GM10248 (cell line): ENCODE data around the gene ACACA.

Experiments used
- CTCF ChIA-PET: fragments of 300-600 bp; sonication (Branson Sonifier 250); formaldehyde crosslinking; extraction: SDS; loops from one replicate; lab custom pipeline; 2021; ENCODE audit warnings: antibody characterized with exemption; lab: Yijun Ruan, JAX
- POLR2A ChIA-PET: fragments of 350-650 bp; sonication (Branson Sonifier 250); formaldehyde crosslinking; extraction: SDS; loops from one replicate; lab custom pipeline; 2020; ENCODE audit warnings: antibody characterized with exemption; lab: Yijun Ruan, JAX
- DNase-seq: peaks from one replicate; pipeline ENCODE4 v3.0.0; 2012; ENCODE audit errors: extremely low spot score
- TF ChIP-seq, protein P1 (sequence below): IDR thresholded peaks from 2 replicates; pipeline ENCODE4 v1.5.1; 2012; ENCODE audit warnings: mild to moderate bottlenecking, low read depth; ENCODE audit errors: extremely low read depth, missing control alignments, control extremely low read depth

Gene ACACA

GRCh38 chr17:37121616-37122015 lies 285.0 kb downstream of the ACACA start:
- no peak for DNase-seq
- TF ChIP-seq, protein P1, sequence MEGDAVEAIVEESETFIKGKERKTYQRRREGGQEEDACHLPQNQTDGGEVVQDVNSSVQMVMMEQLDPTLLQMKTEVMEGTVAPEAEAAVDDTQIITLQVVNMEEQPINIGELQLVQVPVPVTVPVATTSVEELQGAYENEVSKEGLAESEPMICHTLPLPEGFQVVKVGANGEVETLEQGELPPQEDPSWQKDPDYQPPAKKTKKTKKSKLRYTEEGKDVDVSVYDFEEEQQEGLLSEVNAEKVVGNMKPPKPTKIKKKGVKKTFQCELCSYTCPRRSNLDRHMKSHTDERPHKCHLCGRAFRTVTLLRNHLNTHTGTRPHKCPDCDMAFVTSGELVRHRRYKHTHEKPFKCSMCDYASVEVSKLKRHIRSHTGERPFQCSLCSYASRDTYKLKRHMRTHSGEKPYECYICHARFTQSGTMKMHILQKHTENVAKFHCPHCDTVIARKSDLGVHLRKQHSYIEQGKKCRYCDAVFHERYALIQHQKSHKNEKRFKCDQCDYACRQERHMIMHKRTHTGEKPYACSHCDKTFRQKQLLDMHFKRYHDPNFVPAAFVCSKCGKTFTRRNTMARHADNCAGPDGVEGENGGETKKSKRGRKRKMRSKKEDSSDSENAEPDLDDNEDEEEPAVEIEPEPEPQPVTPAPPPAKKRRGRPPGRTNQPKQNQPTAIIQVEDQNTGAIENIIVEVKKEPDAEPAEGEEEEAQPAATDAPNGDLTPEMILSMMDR: no peak
- POLR2A ChIA-PET: no interaction called here
- CTCF ChIA-PET: interaction anchor here (1.8 to 2.0 kb wide), 2 partner anchors 15 to 17 kb away, joined by 5 to 6 read pairs; no protein-coding TSS in a partner anchor

GRCh38 chr17:37118366-37119137 lies 288.1 kb downstream of the ACACA start:
- no peak for DNase-seq
- ChIA-PET POLR2A (no interaction called here), CTCF (interaction anchor here (1.1 to 1.2 kb wide), 2 partner anchors 24 to 490 kb away, joined by 3 read pairs; no protein-coding TSS in a partner anchor)
- TF ChIP-seq, protein P1: no peak

DNA sequence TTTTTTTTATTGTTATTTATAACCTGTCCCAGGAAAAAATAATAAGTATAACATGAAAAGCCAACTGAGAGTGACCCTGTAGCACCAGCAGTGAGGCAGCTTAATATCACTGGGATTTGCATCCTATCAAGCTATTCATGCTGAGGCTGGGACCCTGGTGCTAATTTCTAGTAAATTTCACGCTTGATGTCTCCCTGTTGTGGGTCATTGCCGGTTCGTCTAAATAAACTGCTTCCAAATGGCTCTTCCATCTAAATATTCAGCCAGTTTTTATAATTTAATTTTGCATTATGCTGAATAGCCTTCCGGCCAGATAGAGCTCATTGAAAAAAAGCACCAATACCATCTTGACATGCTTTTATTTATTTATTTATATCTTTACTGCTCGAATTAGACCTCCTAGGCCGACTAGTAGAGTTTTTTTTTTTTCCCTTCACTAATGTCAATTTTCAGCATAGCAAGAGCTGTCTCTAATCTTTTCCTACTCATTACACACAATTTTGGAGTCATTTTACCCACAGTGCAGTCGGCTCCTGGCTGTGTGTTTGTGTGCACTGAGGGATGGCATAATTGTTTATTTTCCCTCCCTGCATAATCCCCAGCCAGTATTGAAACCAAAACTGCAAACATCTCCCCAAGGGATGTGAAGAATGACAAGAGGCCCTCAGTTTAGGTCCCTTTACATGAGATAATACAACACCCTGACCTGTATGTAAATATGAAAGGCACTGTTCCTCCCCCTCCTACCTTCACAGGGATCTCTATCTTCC lies 289.1 kb downstream of the ACACA start:
- TF ChIP-seq, protein P1: no peak
- POLR2A ChIA-PET: interaction anchor here (0.7 kb wide), 1 partner anchor 281 kb away, joined by 3 read pairs; no protein-coding TSS in a partner anchor
- no peak for DNase-seq
- CTCF ChIA-PET: interaction anchor here (1.1 to 1.2 kb wide), 3 partner anchors 22 to 489 kb away, joined by 3 read pairs; no protein-coding TSS in a partner anchor

DNA sequence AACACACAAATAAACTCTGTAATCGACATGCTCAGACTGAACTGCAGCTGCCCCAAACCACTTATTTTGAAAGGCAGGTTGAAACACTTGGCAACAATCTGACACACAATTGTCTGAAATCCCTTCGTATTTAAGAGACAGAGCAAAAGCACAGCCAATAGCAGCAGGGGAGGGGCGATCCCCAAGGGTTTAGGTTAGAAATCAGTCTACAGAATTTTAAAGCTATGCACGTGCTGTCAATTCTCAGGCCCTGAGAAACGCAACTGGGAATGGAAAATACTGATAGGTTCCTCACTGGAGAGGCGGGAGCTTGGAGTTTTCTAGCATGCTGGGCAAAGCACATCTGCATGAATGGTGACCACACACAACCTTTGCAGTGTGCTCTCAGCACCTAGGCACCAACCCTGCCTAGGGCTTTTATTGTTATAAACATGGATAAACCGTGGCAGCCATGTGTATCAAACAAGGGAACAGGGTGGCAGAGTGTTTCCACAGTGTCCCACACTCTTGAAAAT lies 289.9 kb downstream of the ACACA start:
- TF ChIP-seq, protein P1: no peak
- ChIA-PET POLR2A (no interaction called here), CTCF (interaction anchor here (1.1 to 1.2 kb wide), 2 partner anchors 21 to 94 kb away, joined by 3 read pairs; no protein-coding TSS in a partner anchor)
- DNase-seq: no peak

- CTCF ChIA-PET: interaction anchor here (1.2 to 1.9 kb wide), 2 partner anchors 15 to 63 kb away, joined by 3 to 8 read pairs; no protein-coding TSS in a partner anchor
- TF ChIP-seq, protein P1: no peak
- DNase-seq: no peak
- POLR2A ChIA-PET: no interaction called here
Observed at GRCh38 chr17:37111329-37111728, 295.3 kb downstream of the ACACA start.

DNA sequence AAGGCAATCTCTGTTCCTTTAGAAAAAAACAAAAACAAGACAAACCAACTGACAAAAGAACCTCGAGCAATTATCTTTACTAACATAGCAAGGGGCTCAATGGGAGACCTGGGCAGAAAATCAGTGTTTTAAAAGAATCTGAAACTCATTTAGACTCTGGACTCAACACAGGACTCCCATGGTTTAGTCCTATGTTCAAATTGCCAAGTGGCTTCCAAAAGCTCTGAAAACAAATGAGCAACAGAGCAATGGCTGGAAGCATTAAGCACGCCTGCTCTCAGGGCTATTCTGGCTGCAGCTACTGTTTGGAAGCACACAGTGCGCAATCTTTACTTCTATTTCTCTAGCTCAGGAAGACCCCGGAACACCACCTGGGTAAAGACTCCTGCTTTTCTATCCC lies 295.9 kb downstream of the ACACA start:
- CTCF ChIA-PET: interaction anchor here (1.2 to 1.9 kb wide), 2 partner anchors 15 to 63 kb away, joined by 3 to 8 read pairs; no protein-coding TSS in a partner anchor
- POLR2A ChIA-PET: no interaction called here
- DNase-seq: no peak
- TF ChIP-seq, protein P1: no peak
